GM21515 (cell line): ENCODE measurements around the gene TFF3.

ENCODE experiments used
- ATAC-seq: cut with Tn5 transposase; IDR thresholded peaks from one replicate; pipeline ENCODE4 v1.9.1; 2021; ENCODE audit not compliant: unreplicated experiment

The TFF3 gene

GRCh38 chr21:42347601-42348327 is 32.6 kb upstream of the TFF3 start:
- ATAC-seq = no peak

GRCh38 chr21:42346866-42347600 is 31.8 kb upstream of the TFF3 start:
- ATAC-seq = no peak

DNA sequence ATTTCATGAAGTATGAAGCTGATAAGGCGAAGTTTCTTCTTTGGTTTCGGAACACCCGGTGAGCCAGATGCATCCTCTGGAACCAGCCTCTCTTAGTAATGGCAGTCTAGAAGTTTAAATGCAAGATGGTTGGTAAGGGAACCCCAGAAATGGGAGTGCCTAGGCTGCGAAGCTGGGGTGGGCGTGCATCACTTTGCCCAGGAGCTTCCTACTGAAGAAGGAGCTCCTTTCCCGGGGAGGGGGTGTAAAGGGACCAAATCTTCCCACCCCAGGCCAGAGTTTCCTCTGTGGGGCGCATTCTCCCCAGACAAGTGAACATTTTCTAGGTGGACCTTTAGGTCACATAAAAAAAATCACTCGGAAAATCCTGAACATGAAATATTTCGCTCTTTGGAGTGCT is 31.2 kb upstream of the TFF3 start:
- ATAC-seq = no peak

- ATAC-seq = no peak
Measured at GRCh38 chr21:42344631-42345030, 29.4 kb upstream of the TFF3 start.

DNA sequence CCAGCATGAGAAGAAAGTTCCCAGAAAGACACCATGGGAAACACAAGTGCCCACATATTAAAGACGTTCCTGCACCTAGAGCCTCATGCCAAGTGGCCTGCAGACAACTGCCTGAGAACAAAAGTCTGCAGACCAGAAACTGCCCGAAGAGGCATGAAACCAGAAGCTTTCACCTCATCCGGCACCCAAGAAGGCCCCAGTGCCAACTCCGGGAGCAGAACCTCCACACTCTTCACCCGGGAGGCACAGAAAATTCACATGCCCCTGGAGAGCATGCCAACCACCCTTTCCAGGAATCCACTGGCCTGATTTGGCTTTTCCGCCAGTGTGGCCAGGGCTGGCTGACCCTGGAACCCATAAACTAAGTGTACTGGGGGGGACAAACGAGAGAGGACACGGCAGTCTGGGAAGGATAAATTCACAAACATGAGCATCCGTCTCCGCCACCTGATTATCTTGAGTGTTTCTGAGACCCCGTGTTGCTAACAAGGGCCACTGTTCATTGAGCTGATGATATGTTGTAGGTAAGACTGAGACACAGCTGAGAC is 28.8 kb upstream of the TFF3 start:
- no peak for ATAC-seq

DNA sequence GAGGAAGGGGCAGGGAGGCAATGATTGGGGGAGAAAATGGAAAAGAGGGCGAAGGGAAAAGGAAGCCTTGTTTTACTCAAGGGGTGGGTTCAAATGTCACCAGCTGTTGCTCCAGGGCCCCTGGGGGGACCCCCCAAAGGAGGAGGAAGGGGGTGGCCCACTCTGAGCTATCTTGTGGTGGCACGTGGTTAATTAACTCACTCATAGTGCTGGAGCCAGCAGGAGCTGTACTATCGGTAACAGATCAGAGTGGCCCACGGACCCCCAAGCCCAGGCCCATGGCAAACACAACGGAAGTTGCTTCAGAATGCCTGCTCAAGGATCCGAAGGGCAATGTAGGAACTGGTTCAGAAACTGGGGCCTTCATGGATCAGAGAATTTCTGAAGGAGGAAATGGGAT is 28.3 kb upstream of the TFF3 start:
- ATAC-seq = no peak

DNA sequence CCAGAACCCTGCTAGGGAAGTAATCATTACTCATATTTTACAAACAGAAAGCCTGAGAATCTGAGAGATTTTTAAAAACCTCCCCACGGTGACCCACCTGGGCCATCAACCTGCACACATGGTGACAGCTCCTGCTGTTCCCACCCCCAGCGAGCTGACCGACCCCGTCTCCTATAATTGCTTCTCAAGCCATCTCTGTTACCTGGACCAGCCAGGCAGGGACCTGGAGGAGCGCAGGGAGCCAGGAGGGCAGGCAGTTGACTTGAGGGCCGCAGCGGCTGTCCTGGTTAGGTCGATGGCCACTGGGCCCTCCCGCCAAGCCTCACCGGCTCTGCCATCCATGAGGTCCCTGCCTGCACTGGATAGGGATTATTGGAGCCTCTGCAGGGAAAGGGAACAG is 27.9 kb upstream of the TFF3 start:
- ATAC-seq = no peak

GRCh38 chr21:42341776-42342542 is 26.8 kb upstream of the TFF3 start:
- ATAC-seq = no peak

DNA sequence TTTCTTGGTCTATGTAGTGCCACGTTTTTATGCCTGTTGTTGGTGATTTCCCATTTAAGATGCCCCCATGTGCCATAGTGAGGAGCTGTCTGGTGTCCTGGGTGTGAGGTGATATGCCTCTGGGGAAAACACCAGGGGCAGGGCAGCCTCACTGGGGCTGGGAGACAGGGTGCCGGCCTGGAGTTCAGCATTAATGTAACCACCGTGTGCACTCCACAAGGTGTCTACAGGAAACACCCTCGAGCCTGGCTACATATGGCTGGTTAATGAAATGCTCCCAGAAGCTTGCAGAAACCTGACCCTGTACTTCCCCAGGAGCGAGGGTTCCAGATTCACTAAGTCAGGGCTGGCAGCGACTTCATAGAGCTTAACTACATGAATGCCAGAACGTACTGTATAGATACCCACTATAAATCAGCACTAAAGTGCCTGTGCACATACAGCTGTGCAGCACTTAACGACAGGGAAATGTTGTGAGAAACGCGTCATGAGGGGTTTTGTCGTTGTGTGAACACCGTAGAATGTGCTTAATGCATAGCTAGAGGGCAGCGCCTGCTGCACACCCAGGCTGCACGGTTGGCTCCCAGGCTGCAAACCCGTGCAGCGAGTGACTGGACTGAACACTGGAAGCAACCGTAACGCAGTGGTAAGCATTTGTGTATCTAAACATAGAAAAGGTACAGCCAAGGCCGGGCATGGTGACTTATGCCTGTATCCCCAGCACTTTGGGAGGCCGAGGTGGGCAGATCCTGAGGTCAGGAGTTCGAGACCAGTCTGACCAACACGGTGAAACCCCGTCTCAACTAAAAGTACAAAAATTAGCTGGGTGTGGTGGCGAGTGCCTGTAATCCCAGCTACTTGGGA is 25.2 kb upstream of the TFF3 start:
- no peak for ATAC-seq

GRCh38 chr21:42338729-42339715 is 23.8 kb upstream of the TFF3 start:
- ATAC-seq = no peak

DNA sequence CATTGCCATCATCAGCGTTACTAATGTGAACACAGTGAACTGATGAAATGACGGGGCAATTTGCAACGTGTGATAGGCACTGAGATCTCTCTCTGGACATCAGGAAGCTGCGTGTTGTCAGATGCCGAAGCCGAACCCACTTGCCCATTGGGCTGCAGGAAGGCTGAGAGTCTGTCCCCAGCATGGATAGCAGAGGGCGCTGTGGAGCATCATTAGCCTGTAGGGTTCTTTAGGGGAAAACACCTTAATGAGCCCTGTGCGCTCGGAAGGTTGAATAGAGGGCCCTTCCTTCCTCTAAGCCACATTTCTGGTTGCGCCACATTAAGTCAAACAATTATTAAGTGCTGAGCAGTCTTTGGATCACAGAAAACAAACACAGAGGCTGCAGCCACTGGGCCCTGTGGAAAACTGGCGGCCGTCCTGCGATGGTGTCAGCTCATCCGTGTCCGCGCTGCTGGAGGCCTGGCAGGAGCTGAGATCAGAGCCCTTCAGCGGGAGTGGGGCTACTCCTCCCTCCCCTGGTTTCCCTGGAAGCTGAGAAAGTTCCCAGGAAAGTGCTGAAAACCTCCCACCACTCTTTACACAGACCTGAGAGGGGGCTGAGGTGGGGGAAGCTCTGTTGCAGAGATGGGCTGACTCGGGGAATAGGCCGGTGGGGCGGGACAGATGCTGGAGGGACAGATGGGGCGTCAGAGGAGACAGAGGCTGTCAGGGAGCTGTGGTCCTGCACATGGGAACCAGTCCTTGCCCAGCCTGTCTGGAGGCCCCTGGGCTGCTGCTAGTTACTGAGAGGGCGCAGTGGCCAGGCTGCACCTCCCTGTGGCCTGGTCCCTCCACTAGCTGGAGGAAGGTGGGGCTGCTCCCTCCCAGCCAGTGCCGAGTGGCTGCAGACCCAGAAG is 22.9 kb upstream of the TFF3 start:
- ATAC-seq = no peak

GRCh38 chr21:42337276-42337675 is 22.1 kb upstream of the TFF3 start:
- no peak for ATAC-seq

DNA sequence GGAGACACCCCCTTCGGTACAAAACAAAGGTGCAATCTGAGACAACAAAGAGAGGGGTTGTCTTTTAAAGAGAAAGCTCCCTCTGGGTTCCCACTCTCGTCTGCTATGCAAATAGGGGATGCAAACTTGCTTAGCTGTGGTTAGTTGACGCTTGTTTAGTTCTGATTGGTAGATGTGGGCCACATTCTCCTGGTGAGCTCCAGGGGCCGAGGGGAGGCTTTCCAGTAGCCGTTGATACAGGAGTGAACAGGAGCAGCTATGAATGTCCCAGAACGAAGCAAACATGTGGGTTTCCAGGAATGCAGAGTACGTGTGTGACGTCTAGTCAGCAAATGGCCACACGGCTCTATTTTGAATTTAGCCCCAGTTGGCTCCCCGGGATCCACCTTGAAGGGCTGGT is 20.8 kb upstream of the TFF3 start:
- no peak for ATAC-seq

DNA sequence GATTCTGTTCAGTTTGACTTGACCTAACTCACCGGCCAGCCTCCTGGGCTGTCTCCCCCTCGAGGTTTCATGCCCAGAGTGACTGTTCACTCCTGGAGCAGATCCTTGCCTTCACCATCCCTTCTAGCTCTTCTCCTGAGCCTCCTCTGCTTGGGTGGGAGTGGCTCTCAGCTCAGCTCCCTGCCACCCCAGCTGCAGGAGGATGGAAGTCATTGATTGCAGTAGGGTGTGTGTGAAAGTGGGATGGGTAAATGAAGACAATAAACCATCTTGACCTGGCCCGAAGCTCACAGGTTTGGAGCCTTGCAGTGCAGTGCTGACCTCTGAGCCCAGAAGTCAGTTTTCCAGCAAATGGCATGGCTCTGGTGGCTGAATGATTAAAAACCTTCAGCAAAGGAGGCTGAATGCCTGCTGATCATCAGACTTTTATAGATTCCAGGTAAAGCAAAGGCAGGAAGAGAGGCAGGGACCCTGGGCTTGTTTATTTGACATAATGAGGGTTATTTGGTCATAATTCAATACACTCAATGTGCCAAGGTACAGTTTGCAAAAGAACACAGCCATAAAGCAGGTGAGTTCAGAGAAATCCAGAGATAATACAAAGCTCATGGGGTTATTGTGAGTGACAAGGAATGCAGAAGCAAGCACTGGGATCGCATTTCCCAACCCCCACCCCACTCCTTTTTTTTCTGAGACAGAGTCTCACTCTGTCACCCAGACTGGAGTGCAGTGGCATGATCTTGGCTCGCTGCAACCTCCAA is 17.5 kb upstream of the TFF3 start:
- no peak for ATAC-seq

DNA sequence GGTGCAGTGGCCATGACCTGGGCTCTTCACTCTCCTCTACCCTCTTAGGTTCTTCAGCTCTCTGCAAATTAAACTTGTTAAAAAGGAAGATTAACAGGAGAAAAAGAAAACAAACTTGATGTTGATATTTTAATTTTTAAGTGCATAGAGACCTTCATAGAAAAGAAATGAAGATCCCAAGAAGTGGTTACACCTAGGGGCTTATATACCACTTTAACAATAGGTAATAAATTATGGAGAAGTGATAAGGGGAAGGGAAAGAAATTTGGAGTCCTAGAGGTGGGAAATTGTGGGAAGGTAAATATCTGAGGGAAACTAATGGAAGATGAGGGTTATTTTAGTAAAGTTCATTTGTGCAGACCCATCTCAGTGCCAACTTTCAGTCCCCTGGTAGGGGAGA is 16.5 kb upstream of the TFF3 start:
- no peak for ATAC-seq

GRCh38 chr21:42330380-42331371 is 15.5 kb upstream of the TFF3 start:
- no peak for ATAC-seq

- ATAC-seq = no peak
Measured at GRCh38 chr21:42324896-42325295, 9.7 kb upstream of the TFF3 start.
